Fibroblast of lung (primary cell): ENCODE results near the gene STAC.

Source experiments
- CTCF ChIP-seq, 2 donors: IDR thresholded peaks in 1 of 2; conservative IDR thresholded peaks in 1 of 2; 1 replicate in 1 of 2; 2 replicates in 1 of 2; pipeline ENCODE4 v1.5.1; 2011 to 2012; ENCODE audit warnings: low read length in 2 of 2, control low read depth in 1 of 2, inconsistent platforms in 1 of 2, low read depth in 1 of 2, mild to moderate bottlenecking in 1 of 2
- EZH2 ChIP-seq: IDR thresholded peaks from 2 replicates; pipeline ENCODE4 v1.5.1; 2012; ENCODE audit warnings: low read length, control low read depth, mild to moderate bottlenecking; ENCODE audit errors: missing control alignments

GRCh38 chr3:36596419-36596818 lies 216.1 kb downstream of the STAC start:
- TF ChIP-seq CTCF (conservative IDR thresholded peaks at IDR 0.05 in 1 of 2, IDR thresholded peaks at IDR 0.05 in 1 of 2; ENCODE audit: low read depth in 1 of 2, low read length in 2 of 2) (no peak), EZH2 (no peak)
